ENCODE data around the gene MRS2. TPM values are rescaled to one million over a fixed set of nuclear protein-coding genes. Genes with fewer than 3 reads are reported as not detected.

The MRS2 gene
- polyA plus RNA-seq, 1 of the 3 experiments (the other 2 are of a cell fraction) = 9.4 TPM

DNA sequence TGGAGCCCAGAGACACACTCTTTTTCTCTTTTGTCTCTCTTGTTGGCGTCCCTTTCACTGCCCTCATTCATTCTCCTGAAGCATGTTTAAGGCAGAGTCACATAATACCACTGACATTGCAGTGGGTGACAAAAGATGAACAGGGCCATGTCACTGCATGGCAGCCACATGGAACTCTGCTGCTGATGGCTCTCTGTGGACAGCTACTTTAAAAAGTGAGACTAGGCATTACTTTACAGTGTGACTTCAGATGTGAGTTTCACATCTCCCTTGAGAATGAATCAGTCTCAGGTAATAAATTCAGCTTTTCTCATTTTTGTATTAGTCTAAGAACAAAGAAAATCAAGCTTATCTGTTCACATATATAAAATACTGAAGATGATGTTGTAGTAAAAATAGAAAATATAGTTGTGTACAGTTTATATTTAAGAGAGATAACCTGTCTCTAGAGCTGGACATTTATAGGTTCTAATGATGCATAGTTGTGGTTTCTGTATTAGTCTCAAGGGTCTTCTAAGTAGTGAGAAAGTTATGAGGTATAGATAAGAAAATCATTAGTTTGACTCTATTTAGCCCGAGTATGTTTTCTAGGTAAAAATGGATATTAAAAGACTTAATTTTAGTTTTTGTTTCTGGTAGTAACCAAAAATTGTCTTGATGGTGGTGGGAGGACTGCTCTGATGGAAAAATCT is 6.1 kb downstream of the MRS2 start:
- Histone ChIP-seq H3K9ac (no peak overlapping the region), H2AFZ (ENCODE audit: low read depth) (no peak overlapping the region), H4K20me1 (ENCODE audit: insufficient read depth) (no peaks in the 10 kb centered on the region), H3K27me3 (ENCODE audit: insufficient read depth) (no peaks in the 10 kb centered on the region), H3F3A (replicated peaks; ENCODE audit: insufficient read depth) (no peaks in the 10 kb centered on the region), H3K9me3 (no peaks in the 10 kb centered on the region), H3K79me2 (ENCODE audit: insufficient read depth) (peaks cover 31% of the 10 kb centered on the region), H3K36me3 (replicated peaks in 1 of 2; ENCODE audit: control insufficient read depth in 1 of 2, insufficient read depth in 2 of 2, low read length in 1 of 2) (peaks cover 61 to 72% of the 10 kb centered on the region in 2 experiments), H3K9me2 (no peaks in the 10 kb centered on the region), H3K4me3 (ENCODE audit: low read depth in 2 of 2, low read length in 1 of 2) (no peak overlapping the region), H3K27ac (ENCODE audit: low read depth in 2 of 2, low read length in 1 of 2) (no peak overlapping the region), H3K4me1 (ENCODE audit: control insufficient read depth in 1 of 2, insufficient read depth in 2 of 2, low read depth in 1 of 2, low read length in 1 of 2) (peaks cover 3% of the 10 kb centered on the region in 2 experiments; a peak in 2 of 4 replicates), H3K4me2 (no peak overlapping the region)
- CTCF ChIA-PET = interaction anchor here (0.9 to 1.0 kb wide), 3 partner anchors 20 to 23 kb away, joined by 3 to 5 read pairs (median 3); no protein-coding TSS in a partner anchor
- DNase-seq = no peak
- TF ChIP-seq GABPA (IDR thresholded peaks at IDR 0.05; ENCODE audit: low read depth) = no peak
- TF ChIP-seq NRF1 (IDR thresholded peaks at IDR 0.05; ENCODE audit: low read depth, low read length) = no peak
- TF ChIP-seq FOSL2 (IDR thresholded peaks at IDR 0.05; ENCODE audit: borderline replicate concordance, low read depth) = no peak
- TF ChIP-seq, protein P1, sequence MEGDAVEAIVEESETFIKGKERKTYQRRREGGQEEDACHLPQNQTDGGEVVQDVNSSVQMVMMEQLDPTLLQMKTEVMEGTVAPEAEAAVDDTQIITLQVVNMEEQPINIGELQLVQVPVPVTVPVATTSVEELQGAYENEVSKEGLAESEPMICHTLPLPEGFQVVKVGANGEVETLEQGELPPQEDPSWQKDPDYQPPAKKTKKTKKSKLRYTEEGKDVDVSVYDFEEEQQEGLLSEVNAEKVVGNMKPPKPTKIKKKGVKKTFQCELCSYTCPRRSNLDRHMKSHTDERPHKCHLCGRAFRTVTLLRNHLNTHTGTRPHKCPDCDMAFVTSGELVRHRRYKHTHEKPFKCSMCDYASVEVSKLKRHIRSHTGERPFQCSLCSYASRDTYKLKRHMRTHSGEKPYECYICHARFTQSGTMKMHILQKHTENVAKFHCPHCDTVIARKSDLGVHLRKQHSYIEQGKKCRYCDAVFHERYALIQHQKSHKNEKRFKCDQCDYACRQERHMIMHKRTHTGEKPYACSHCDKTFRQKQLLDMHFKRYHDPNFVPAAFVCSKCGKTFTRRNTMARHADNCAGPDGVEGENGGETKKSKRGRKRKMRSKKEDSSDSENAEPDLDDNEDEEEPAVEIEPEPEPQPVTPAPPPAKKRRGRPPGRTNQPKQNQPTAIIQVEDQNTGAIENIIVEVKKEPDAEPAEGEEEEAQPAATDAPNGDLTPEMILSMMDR (IDR thresholded peaks at IDR 0.05) = no peak
- no peak for TF ChIP-seq MEF2A (IDR thresholded peaks at IDR 0.05; ENCODE audit: borderline replicate concordance, low read depth)
- POLR2A ChIA-PET = no interaction called here
- WGBS (ENCODE audit: low lambda C conversion rate) = 84% methylated on average over 2 of the region's 2 CpGs

DNA sequence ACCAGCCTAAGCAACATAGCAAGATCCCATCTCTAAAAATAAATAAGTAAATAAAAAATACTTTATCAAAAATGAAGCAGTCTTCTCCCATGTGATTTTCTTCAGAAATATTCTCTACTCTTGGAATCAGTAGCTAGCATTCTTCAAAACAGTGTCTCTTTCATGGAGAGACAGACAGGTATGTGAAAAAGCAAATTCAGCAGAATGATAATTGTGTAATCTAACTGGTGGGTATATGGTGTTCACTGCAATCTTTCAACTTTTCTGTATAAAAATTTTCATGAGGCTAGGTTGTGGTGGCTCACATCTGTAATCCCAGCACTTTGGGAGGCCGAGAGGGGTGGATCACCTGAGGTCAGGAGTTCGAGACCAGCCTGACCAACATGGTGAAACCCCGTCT is 7.9 kb downstream of the MRS2 start:
- peaks cover 63 to 74% of the 10 kb centered on the region in 2 experiments for H3K36me3 ChIP-seq (replicated peaks in 1 of 2; ENCODE audit: control insufficient read depth in 1 of 2, insufficient read depth in 2 of 2, low read length in 1 of 2)
- H3K9me3 ChIP-seq = no peaks in the 10 kb centered on the region
- 100% methylated on average over 3 of the region's 3 CpGs for WGBS (ENCODE audit: low lambda C conversion rate)
- H3K9ac ChIP-seq = no peak overlapping the region
- CTCF ChIA-PET = interaction anchor here (1.6 kb wide), 1 partner anchor 22 kb away, joined by 3 read pairs; no protein-coding TSS in a partner anchor
- H3K9me2 ChIP-seq = no peaks in the 10 kb centered on the region
- H3K4me1 ChIP-seq (ENCODE audit: control insufficient read depth in 1 of 2, insufficient read depth in 2 of 2, low read depth in 1 of 2, low read length in 1 of 2) = no peaks in the 10 kb centered on the region
- no peaks in the 10 kb centered on the region for H3F3A ChIP-seq (replicated peaks; ENCODE audit: insufficient read depth)
- H3K4me3 ChIP-seq (ENCODE audit: low read depth in 2 of 2, low read length in 1 of 2) = no peak overlapping the region
- no peak for DNase-seq
- peaks cover 15% of the 10 kb centered on the region; the same call in 1 of the 2 replicates for H3K79me2 ChIP-seq (ENCODE audit: insufficient read depth)
- no peak overlapping the region for H2AFZ ChIP-seq (ENCODE audit: low read depth)
- POLR2A ChIA-PET = no interaction called here
- H3K4me2 ChIP-seq = no peak overlapping the region
- TF ChIP-seq MEF2A (IDR thresholded peaks at IDR 0.05; ENCODE audit: borderline replicate concordance, low read depth) (no peak), TAF1 (IDR thresholded peaks at IDR 0.05; ENCODE audit: borderline replicate concordance, low read depth, low read length) (no peak), EP300 (IDR thresholded peaks at IDR 0.05; ENCODE audit: borderline replicate concordance in 1 of 2, low read depth in 1 of 2, low read length in 1 of 2) (no peak), RFX5 (IDR thresholded peaks at IDR 0.05; ENCODE audit: low read length) (no peak), FOSL2 (IDR thresholded peaks at IDR 0.05; ENCODE audit: borderline replicate concordance, low read depth) (no peak), SMC3 (IDR thresholded peaks at IDR 0.05; ENCODE audit: low read depth, low read length) (no peak), NFIC (IDR thresholded peaks at IDR 0.05; ENCODE audit: borderline replicate concordance) (no peak)
- TF ChIP-seq, protein P2, sequence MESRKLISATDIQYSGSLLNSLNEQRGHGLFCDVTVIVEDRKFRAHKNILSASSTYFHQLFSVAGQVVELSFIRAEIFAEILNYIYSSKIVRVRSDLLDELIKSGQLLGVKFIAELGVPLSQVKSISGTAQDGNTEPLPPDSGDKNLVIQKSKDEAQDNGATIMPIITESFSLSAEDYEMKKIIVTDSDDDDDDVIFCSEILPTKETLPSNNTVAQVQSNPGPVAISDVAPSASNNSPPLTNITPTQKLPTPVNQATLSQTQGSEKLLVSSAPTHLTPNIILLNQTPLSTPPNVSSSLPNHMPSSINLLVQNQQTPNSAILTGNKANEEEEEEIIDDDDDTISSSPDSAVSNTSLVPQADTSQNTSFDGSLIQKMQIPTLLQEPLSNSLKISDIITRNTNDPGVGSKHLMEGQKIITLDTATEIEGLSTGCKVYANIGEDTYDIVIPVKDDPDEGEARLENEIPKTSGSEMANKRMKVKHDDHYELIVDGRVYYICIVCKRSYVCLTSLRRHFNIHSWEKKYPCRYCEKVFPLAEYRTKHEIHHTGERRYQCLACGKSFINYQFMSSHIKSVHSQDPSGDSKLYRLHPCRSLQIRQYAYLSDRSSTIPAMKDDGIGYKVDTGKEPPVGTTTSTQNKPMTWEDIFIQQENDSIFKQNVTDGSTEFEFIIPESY (IDR thresholded peaks at IDR 0.05; ENCODE audit: borderline replicate concordance, low read depth) = no peak
- TF ChIP-seq, protein P3, sequence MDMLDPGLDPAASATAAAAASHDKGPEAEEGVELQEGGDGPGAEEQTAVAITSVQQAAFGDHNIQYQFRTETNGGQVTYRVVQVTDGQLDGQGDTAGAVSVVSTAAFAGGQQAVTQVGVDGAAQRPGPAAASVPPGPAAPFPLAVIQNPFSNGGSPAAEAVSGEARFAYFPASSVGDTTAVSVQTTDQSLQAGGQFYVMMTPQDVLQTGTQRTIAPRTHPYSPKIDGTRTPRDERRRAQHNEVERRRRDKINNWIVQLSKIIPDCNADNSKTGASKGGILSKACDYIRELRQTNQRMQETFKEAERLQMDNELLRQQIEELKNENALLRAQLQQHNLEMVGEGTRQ (IDR thresholded peaks at IDR 0.05; ENCODE audit: borderline replicate concordance, low read depth, low read length) = no peak
- TF ChIP-seq, protein P4, sequence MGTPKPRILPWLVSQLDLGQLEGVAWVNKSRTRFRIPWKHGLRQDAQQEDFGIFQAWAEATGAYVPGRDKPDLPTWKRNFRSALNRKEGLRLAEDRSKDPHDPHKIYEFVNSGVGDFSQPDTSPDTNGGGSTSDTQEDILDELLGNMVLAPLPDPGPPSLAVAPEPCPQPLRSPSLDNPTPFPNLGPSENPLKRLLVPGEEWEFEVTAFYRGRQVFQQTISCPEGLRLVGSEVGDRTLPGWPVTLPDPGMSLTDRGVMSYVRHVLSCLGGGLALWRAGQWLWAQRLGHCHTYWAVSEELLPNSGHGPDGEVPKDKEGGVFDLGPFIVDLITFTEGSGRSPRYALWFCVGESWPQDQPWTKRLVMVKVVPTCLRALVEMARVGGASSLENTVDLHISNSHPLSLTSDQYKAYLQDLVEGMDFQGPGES (IDR thresholded peaks at IDR 0.05; ENCODE audit: low read depth, low read length) = no peak
- no peaks in the 10 kb centered on the region for H3K27me3 ChIP-seq (ENCODE audit: insufficient read depth)
- no peaks in the 10 kb centered on the region for H4K20me1 ChIP-seq (ENCODE audit: insufficient read depth)
- no peak overlapping the region for H3K27ac ChIP-seq (ENCODE audit: low read depth in 2 of 2, low read length in 1 of 2)

Measured in SK-N-SH (cell line).